GM19023 (cell line): Measurements from ENCODE around the gene FDPS.
"Not testable (repeated sequence)": the region's sequence is repeated elsewhere in the genome, so short reads cannot be mapped to it uniquely, and the experiment has no call there.

Experiments
- ATAC-seq: cut with Tn5 transposase; IDR thresholded peaks from one replicate; pipeline ENCODE4 v1.9.1; 2021; ENCODE audit warnings: mild to moderate bottlenecking, moderate library complexity; ENCODE audit not compliant: unreplicated experiment

Gene FDPS

DNA sequence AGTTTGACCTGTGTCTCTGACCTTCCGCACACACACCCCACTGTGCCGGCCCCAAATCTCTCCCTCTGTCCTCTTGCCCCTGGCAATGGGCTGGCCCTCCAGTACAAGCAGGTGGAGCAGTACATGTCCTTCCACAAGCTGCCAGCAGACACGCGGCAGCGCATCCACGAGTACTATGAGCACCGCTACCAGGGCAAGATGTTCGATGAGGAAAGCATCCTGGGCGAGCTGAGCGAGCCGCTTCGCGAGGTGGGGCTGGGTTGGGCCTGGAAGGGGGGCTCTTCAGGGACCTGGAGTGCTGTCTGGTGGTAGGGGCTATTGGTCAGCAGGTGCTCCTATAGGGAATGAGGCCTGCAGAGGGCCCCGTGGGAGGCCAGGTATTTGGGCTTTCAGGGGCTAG is 23.6 kb upstream of the FDPS start:
- ATAC-seq, result no peak

- no peak for ATAC-seq
Measured at GRCh38 chr1:155285631-155286044, 23.0 kb upstream of the FDPS start.

DNA sequence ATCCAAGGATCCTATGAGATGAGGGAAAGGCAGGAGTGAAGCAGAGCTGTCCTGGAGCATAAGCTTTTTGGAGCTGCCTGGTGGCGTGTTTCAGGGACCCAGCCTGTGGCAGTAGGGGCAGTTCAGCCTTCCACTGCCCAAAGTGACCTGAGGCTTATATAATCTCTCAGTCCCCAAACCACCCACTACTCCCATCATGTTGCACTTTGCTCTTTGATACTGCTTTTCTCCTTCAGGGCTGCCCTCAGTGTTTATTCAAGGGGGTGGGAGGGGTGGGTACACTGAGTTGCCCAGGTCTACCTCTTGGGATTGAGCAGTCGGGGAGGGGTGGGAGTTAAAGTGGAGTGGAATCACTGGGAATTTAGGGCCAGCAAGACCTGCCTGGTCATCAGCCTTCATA is 22.1 kb upstream of the FDPS start:
- ATAC-seq, result no peak

GRCh38 chr1:155287987-155288543 is 20.6 kb upstream of the FDPS start:
- no peak for ATAC-seq

DNA sequence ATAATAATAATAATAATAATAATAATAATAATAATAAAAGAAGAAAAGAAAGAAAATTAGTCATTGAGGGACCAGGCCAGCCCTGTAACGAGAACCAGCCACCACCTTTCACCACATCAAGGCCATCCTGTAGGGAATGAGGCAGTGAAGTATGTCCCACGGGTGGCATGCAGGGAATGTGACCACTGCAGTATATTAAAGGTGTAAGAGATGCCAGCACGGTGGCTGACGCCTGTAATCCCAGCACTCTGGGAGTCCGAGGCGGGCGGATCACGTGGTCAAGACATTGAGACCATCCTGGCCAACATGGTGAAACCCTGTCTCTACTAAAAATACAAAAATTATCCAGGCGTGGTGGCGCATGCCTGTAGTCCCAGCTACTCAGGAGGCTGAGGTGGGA is 17.7 kb upstream of the FDPS start:
- not testable (repeated sequence) for ATAC-seq

- ATAC-seq, result no peak
Measured at GRCh38 chr1:155293086-155293749, 15.4 kb upstream of the FDPS start.

GRCh38 chr1:155294520-155295182 is 14.0 kb upstream of the FDPS start:
- ATAC-seq, result no peak

- no peak for ATAC-seq
Measured at GRCh38 chr1:155295183-155295941, 13.3 kb upstream of the FDPS start.

DNA sequence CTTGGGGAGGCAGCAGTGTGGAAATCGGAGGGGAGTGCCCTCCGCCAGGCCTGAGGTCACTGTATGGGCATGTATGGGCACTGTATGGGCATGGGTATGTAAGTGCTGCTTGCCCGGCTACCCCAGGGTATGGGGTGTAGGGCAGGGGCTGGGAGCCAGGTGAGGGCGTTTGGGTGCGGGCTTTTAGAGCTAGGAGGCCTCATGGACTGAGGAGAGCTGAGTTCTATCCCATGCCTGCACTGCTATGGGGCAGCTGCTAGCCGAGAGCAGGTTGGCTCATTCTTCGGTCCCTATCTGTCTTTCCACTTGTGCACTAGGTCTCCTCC is 12.8 kb upstream of the FDPS start:
- no peak for ATAC-seq

GRCh38 chr1:155296661-155297060 is 12.0 kb upstream of the FDPS start:
- ATAC-seq, result no peak

DNA sequence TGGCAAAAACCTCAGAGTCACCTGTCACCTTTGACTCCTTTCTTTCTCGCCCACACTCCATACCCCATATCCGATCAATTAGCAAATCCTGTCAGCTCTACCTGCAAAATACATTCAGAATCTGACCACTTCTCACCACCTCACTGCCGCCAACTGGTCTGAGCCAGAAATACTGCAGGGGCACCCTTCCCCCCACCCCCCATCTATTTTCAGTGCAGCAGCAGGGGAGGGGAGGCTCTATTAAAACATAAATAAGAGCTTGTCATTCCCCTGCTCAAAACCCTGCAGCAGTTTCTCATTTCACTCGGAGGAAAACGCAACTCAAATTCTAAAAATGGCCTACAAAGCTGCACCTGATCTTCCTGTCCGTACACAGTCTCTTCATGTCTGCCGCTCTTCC is 11.3 kb upstream of the FDPS start:
- ATAC-seq, result no peak

DNA sequence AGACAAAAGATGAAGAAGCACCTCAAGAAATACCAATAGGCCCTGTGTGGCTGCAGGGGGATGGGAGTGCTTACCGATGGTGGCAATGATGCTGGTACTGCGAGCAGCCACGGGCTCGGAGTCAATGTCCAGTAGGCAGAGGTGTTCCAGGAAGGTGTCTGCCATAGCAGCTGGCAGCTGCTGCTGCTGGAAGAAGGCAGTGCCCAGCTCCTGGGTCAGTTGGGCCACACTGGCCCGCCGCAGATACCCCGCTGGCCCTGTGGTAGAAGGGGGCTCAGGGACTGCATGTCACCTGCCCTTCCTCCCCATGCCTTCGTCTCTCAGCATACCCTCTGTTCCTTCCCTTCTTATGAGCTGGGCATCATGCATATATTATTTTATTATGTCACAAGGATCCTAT is 8.6 kb upstream of the FDPS start:
- no peak for ATAC-seq

- ATAC-seq, result no peak
Measured at GRCh38 chr1:155300553-155301329, 7.9 kb upstream of the FDPS start.

DNA sequence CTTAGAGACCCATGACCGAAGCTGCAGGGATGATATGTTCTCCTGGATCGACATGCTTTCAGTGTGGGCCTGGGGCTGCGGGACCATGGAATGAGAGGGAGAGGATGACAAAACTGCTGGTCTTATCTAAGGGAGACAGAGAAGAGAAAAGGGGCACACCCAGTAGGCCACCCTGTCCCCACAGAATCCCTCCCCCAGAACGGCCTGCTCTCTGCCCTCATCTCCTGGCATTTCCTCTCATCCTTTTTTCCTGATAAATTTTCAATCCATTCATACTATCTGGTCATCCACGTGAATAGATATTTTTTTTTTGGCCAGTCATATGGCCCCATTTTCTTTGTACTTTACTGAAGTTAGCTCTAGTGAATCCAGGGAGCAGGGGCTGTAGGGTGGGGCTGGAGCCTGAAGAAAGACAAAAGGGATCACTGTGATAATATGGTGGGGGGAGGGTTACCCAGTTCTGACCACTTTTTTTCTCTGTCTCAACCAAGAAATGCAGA is 7.3 kb upstream of the FDPS start, which contains the start of gene PKLR:
PKLR (minus strand) TSS at position 97 of the 500 bp plus-strand sequence; CDS start at position 54, 43 bp downstream.
- no peak for ATAC-seq

DNA sequence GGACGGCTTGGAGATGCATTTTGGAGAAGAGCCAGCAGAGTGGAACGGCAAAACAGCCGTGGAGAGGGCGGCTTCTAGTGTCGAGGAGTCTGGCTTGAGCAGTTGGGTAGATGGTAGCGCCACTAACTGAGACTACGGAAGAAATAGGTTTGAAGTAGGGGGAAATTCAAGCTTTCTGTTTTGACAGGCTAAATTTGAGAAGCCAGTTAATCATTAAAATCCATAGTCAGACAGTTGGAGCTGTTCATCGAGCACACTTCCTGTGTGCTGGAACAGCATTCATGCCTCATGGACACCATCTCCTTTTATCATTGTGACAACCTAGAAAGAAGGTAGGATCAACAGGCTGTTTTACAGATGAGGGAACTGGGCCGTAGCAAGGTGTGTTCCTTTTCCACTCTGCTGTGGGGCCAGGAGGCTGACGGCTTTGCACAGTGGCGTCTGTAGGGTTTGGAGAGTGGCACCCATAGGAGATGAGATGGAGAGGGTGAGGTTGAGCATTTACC is 4.1 kb upstream of the FDPS start:
- ATAC-seq, result no peak

DNA sequence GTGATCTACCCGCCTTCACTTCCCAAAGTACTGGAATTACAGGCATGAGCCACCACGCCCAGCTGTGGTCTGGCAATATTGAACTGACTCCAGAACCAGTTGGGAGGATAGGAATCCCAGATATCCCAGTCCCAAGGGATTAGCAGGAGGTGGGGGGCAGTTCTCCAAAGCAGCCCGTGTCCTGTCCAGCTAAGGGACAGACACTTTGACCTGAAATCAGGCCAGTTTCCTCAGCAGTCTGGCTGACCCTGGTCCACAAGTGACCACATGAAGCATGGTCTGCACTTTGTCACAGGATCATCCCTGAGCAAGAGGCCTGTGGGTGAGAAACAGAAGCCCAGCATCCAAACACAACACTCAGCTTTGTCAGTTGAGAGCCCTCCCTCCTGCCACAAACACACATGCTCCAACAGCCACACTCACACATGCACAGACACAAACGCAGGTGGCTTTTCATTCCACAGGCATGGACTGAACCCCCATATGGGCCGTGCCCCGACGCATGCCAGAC is 2.7 kb upstream of the FDPS start:
- no peak for ATAC-seq

DNA sequence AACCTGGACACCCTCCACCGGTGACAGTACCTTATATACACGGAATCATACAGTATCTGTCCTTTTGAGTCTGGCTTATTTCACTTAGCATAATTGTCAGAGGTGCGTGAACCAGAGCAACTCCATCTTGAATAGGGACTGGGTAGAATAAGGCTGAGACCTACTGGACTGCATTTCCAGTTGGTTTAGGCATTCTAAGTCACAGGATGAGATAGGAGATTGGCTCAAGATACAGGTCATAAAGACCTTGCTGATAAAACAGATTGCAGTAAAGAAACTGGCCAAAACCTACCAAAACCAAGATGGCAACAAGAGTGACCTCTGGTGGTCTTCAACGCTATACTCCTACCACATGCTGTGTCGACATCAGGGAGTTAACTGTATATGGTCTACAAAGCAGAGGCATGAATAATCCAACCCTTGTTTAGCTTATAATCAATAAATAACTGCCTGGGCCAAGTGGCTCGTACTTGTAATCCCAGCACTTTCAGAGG is 1.4 kb upstream of the FDPS start:
- no peak for ATAC-seq

GRCh38 chr1:155309423-155310021 is 856 bp downstream of the FDPS start:
- ATAC-seq, result no peak

DNA sequence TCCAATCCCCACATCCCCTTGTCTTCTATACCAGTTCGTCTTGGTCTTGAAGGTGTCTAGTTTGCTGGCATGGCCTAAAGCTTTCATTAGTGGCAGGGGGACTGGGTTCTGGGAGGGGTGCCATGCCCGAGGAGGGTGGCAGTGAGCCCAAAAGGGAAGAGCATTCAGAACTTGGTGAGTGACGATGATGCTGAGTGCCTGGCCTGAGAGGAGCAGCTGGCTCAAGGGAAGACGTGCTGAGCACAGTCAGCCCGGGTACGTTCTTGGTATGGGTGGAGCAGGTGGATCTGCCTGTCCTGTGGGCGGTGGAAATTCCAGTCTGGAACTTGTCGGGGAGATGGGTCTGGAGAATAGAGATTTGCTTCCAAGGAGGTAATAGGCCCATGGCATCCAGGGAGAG is 4.6 kb downstream of the FDPS start:
- ATAC-seq, result no peak

GRCh38 chr1:155316922-155317321 is 8.3 kb downstream of the FDPS start:
- no peak for ATAC-seq
